ENCODE data around the gene GLRA2.
"Not testable (repeated sequence)": the region's sequence is repeated elsewhere in the genome, so short reads cannot be mapped to it uniquely, and the experiment has no call there.

Gene GLRA2

DNA sequence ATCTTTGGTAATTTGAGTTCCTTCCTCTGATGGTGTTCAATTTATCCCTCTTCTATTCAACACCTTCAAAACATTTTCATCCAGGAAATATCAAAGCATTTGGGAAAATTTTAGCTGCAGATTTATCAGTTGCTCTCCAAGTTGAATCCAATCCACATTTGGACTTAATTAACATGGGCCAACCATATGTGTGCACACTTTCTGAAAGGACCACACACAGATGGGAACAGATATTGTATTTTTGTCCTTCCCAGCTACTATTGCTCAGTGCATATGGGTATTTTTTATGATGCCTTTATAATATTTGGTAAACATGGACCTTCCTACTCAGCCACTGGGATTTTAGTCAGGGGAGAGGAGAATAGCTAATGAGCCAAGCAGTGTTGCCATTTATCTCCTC is 65.2 kb downstream of the GLRA2 start:
- no peak for DNase-seq

DNA sequence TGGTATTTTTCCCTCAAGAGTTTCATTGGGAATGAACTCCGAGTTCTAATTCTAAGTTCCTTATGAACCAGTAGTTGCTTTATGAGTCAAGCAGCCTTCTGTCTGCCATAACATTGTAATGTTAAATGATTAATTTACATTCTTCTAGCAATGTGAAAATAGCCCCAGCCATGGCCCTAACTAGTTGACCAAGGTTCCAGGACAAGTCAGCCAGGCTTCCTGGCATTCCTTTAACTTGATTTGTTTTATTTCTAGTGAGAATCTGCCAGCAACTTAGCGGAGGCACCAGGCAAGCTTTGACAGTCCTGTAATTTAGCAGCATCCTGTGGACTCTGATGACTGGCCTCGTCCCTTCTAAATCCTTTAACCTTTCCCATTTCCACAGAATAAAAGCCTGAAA is 69.0 kb downstream of the GLRA2 start:
- no peak for DNase-seq

DNA sequence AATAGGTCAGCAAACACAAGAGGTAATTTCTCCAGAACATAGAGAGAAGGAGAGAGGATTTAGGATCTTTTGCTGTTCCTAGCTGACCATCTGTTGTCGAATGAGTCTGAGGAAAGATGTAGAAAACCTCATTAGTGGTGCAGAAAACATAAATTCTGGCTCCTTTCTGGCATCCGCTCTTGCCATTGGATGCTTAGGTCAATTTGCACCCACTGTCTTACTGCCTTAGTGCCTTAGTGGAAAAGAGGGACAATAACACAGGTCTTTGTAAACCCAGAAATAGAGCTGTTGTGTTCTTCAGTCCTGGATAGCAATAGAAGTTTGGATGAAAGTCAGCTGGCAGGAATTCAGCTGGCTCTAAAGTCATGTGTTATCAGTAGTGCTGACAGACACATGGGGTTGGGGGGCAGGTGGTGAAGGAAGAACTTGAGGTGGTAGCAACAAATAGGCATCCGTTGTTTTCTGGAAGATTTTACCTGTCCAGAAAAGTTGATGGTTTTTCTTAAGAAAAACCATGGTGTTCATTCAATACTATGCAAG is 78.2 kb downstream of the GLRA2 start:
- no peak for DNase-seq

DNA sequence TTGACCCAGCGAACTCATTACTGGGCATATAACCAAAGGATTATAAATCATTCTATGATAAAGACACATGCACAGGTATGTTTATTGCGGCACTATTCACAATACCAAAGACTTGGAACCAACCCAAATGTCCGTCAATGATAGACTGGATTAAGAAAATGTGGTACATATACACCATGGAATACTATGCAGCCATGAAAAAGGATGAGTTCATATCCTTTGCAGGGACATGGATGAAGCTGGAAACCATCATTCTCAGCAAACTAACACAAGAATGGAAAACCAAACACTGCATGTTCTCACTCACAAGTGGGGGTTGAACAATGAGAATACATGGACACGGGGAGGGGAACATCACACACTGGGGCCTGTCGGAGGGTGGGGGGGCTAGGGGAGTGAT is 83.1 kb downstream of the GLRA2 start:
- DNase-seq, result not testable (repeated sequence)

DNA sequence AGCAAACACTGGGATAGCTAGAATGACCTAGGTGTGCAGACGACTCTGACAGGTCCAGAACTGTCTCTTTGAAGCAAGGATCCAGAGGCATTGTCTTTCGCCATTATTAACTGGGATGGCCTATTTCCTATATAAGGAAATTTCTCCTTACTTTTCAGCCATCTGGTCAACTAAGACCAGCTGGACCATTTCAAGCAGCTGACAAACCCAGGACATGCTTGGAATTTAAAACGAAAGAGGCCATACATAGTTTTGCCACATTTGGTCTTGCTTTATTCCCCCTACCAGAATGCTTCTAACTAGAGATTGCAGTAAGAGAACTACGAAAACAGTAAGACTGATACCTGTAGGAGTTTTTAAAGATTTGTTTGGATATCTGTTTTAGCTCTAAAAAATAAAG is 87.0 kb downstream of the GLRA2 start:
- DNase-seq, result no peak

DNA sequence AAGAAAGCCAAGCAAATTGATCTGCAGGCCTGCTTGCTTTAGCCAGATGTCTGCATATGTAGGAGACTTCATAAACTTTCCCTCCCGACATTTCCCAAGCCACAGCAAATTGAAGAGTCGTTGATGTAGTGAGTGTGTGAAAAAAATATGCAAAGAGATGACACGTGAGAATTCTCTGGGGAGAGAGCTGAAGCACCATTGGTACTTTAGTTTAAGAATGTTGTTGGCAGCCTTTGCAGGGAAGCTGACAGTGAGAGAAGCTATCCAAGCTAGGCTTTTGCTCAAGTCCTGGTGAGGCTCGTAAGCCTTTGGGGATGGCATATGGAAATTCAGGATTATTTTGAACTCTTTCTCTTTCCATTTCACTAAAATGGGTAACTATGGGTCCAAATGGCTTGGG is 87.5 kb downstream of the GLRA2 start:
- no peak for DNase-seq

DNA sequence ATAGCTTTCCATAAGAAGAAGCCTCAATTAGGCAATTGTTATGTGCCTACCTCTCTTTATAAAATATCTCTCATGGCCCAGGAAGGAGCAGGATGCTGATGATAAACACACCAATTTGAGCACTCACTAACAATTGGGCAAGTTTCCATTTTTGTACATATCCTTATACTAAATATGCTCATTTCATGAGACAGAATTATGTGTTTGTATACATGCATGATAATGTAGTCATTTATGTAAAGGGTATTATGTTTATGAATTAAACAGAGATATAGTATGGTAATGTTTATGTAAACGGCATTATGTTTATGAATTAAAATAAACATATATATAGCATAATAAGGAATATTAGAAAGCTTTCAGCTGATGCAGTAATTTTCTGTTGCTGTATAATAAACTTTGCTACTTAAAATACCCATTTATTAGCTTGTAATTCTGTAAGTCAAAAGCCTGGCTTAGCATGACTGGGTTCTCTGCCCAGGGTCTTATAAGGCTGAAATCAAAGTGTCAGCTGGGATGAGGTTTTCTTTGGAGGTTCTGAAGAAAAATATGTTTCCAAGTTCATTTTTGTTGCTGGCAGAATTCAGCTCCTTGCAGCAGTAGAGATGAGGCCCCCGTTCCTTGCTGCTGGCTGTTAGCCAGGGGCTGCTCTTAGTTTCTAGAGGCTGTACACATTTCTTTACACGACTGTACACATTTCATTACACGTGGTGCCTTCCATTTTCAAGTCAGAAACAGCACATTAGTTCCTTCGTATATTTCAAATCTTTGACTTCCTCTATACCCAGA is 89.0 kb downstream of the GLRA2 start:
- DNase-seq, result no peak

DNA sequence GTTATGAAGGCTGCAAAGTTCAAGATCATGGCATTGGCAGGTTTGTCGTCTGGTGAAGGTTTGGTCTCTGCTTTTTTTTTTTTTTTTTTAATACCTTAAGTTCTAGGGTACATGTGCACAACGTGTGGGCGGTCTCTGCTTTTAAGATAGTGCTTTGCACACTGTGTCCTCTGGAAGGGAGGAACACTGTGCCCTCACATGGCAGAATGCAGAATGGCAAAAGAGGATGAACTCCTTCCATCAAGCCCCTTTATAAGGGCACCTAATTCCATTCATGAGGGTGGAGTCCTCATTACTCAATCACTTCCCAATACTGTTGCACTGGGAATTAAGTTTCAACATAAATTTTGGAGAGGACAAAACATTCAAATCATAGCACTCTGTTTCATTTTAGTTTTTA is 101.4 kb downstream of the GLRA2 start:
- no peak for DNase-seq

DNA sequence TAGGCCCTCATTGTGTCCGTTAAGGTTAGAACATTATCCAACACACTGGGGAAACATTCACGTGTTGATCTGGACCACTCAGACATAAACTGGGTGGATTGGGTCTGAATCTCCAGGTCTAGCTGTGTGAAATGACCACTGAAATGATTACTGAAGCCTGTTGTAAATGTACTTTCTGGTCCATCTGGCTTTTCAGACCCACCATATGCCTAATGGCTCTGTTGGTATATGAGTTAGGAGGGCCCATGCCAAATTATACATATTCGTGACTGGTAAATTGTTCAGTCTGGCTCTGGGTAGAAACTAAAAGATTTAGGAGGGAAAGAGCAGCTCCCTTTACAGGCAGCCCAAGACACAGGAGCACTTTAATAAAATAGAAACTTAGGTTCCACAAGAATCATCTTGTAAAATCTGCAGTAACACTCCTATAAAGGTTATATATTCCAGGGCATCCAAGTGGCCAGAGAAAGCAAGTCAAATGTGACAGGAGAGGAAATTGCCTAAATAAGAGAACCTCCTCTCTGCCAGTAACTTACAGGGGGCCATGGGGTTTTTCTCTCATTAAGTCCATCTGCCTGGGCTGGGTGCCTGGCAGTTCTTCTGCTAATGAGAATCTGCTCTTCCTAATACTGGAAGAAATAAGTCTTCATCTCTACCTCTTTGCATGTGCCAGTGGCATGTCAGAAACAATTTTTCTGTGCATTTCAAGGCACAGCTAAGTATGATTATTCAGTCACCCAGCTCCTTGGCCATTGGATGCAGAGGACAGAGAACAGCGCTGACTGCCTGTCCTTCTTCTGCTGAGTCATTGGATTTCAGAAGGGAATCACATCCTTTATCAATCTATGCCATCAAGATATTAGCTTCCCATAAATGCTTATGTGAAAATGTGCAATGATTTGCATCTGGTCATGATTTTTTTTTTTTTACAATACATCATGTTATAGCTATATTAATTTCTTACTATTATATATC is 112.6 kb downstream of the GLRA2 start:
- no peak for DNase-seq

DNA sequence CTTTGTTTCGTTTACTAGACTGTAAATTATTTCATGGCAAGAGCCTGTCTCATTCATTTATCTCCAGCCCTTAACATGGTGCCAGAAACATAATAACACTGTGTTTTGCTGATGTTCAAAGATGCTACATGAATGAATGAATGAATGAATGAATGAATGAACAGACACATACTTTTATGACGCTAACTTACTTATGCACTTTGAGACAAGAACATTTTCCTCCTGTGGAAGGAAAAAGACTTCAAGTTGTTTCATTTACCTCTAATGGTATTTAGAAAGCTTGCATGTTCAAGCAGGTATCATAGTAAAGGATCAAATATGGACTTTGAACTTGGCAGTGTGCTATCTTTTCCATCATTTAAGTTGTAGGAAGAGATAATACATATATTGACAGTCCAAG is 131.6 kb downstream of the GLRA2 start:
- DNase-seq, result no peak

DNA sequence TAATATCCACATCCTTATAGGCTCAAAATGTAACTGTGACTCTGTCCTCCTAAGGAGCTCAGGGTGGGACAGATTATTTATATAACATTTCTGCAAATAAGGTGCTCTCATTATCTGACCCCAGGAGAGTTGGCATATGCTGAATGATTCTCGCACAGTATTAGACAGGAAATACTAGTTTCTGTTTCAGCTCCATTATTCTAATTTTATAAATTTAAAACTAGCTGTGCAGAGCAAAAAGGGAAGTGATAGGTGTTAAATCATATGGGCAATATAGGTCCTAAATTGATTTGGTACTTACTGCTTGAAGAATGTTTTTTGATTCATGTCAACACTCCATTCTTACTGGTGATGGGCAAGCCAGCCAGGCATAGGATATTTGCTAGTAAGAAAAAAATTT is 141.5 kb downstream of the GLRA2 start:
- no peak for DNase-seq

DNA sequence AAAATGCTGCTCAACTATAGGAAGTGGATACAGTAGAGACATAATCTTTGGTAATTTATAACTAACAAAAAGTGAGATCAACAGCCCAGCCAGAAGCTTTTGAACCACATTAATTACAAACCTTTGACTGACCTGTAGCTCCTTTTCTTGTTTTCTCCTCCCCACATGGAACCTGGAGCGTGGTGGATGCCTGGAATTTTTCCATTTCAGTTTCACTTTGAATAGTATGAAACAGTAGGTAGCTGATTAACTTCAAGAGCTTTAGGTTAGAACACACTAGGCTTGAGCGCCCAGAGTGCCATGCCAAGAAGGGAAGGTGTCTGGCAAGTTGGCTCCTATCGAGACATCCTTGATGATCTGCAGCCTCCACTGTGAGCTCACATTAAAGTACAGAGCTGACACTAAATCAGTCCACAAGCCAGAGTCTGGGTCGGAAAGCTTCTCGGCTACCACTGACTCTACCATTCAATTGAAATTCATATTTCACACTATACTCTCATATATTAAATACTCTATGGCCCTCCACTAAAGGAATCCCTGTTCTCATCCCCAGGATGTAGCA is 143.4 kb downstream of the GLRA2 start:
- DNase-seq, result no peak

DNA sequence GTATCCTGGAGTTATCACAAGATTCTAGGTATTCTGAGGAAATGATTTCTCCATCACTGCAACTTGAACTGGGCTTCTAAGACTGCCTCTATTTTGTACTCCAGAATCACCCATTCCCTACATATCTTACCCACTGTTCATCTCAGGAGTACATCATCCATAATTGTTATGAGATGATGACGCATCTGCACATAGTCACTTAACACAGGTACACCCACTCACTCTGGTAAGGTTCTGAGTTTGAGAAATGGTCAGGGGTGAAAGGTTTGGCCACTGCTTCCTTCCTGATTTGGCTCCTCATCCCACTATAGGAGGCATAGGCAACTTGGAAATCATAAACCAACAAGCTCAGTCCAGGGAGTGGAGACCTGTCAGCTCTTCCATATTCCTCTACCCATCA is 143.9 kb downstream of the GLRA2 start:
- DNase-seq, result no peak

DNA sequence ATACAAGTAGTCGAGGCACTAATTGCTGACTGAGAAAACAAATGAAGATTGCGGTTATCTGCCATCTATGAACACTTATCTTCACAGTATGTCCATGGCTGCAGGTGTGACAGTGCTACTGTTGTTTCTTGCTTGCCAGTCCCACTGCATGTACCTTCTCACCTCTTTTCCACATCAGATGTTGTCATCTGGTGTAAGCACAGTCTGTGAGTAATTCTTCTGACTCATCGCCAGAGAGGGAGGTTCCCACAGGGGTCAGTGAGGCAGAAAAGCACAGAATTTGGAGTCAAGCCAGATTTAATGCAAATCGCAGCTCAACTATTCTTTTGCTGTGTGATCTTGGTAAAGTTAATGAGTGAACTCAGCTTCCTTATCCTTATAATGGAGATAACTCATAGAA is 144.4 kb downstream of the GLRA2 start:
- DNase-seq, result no peak

DNA sequence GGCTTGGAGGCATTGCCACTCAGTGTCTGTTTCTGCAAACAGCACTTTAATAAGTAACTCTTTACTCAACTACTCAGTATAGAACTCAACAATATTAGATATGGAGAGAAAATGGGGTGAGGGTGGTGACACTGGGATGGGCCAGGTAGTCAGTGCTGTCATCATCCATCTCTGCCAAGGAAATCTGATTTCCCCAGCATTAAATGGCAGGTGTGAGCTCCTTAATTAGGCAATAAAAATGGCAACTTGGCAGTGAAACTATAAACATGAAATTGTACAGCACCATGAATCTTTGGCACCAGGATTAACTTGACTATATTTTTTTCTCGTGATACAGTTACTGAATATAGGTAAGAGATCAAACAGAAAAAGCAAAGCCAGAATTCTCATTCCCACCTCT is 146.2 kb downstream of the GLRA2 start:
- DNase-seq, result no peak

DNA sequence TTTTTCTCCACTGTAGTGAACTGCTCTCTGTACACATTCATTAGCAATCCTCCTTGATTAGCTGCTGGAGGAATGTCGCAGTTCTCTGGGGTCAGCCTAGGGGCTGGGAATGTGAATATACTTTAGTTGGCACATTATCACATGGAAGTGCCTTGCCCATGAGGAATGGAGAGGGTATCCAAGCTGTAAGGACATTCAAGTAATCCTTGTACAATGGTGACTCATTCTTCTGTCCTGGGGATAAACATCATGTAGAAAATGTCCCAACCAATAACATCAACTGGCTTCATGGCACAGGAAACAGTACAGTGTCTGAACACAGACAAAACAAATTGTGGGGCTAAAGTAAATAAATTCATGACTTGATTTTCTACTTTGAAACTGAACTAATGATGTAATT is 147.1 kb downstream of the GLRA2 start:
- no peak for DNase-seq

DNA sequence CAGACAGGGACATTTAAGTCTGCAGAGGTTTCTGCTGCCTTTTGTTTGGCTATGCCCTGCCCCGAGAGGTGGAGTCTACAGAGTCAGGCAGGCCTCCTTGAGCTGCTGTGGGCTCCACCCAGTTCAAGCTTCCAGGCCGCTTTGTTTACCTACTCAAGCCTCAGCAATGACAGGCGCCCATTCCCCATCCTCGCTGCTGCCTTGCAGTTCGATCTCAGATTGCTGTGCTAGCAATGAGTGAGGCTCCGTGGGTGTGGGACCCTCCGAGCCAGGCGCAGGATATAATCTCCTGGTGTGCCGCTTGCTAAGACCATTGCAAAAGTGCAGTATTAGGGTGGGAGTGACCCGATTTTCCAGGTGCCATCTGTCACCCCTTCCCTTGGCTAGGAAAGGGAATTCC is 159.0 kb downstream of the GLRA2 start:
- DNase-seq, result not testable (repeated sequence)

DNA sequence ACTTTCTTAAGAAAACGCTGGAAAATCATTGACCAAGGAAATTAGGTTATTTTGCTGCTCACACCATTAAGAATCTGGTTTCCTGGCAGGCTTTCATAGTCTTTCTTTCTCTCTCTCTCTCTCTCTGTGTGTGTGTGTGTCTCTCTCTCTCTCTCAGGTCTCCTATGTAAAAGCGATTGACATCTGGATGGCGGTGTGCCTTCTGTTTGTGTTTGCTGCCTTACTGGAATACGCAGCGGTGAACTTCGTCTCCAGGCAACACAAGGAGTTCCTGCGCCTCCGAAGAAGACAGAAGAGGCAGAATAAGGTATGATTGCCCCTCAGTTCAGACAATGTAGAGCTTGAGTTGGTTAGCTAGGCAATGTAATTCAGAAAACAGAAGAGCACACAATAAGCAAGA is 161.2 kb downstream of the GLRA2 start:
- DNase-seq, result no peak

DNA sequence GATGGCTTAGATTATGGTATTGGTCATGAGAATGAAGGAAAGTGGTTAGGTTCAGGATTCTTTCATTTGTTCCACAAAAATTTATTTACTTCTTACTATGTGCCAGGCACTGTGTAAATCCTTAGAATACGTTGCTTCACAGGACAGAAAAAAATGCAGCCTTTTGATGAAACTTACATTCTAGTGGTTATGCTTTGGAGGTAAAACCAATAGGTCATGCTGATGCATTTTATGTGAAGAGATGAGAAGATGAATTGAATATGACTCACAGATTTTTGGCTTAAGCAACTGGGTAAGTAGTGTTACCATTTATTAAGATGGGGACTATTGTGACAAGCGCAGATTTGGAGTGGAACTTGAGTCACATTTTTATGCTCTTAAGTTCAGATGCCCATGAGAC is 165.3 kb downstream of the GLRA2 start:
- DNase-seq, result no peak

DNA sequence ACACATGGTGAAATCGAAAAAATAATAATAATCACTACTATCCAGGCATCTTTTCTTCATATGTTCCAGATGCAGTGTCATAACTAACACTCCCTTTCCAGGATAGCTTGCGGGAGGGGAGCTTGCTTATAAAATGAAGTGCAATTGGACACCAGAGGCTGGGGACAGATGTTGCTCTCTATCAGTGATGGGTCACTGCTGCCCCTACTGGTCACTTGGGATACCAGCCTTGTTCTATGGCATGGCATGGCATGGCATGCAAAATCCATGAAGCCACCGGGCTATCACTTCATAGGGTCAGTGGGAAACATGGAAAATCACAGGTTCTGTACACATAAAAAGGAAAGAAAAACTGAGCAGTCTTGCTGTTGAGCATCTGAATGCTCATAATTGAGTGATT is 168.1 kb downstream of the GLRA2 start:
- DNase-seq, result no peak

DNA sequence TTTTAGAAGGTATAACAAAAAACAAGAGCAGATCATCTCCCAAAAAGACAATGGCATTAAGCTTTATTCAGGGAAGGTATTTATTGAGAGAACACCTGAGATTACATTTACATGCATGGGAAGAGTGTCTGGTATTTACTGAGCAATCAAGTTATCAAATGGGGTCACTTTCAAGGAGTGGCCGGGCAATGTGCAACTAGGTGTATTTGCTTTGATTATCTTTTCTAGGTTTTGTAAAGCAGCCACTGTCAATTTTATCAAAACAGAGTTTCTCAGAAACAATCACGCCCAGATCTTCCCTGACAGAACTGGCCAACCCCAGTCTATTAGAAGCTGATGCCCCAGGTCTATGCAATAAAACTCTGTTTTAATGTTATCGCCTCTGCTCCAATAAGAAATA is 169.5 kb downstream of the GLRA2 start:
- no peak for DNase-seq

DNA sequence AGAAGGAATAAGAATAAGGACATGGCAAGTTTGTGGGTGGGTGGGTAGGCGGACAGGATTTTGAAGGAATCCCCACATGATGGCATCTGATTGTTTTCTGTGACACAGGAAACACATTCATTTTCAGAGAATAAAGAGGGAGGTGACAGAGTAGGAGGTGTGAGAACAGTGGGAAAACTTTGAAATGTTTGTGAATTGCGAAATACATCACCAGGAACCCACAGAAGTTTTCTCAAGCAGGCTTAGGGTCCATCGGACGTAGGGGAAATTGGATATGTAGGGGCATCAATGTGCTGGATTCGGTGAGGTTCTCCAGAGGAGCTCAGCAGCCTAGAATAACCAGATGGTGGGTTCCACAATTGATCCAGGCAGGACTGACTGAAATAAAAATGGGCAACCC is 171.6 kb downstream of the GLRA2 start:
- DNase-seq, result no peak

DNA sequence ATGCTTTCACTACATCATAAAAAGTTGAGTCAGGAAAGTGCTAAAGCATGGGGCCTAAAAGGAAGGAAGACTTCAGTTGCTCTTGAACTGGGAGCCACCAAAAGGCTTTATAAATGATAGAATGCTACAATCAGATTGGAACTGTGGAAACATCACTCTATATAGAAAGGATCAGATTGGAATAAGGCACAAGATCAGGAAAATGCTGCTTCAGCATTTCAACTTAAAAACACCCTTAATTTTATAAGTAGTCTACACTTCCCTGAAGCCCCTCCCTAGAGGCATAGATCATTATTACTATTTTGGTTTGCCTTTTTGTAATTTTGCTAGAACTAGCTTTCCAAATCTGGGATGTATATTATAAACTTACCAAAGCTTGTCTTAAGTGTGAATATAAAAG is 172.8 kb downstream of the GLRA2 start:
- no peak for DNase-seq

DNA sequence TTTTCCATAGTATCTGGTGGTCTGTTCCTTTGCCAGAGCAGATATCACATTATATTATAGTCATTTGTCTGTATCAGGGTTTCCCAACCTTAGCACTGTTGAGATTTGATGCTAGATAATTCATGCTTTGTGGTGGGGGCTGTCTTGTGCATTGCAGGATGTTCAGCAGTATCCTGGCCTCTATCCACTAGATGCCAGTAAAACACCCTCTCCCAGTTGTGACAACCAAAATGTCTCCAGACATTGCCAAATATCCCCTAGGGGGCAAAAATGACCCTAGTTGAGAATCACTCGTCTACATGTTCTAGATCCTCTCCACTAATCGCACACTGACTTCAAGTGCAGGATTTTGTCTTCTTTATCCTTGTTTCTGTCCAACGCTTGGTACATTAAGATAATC is 182.8 kb downstream of the GLRA2 start:
- DNase-seq, result no peak

Data from NCI-H524 treated with DMSO at 0.1 percent for 48 hours (cell line).